Ramos (cell line): ENCODE measurements around the gene SCTR.
"Not testable (repeated sequence)": the region's sequence is repeated elsewhere in the genome, so short reads cannot be mapped to it uniquely, and the experiment has no call there.

Source experiments
- in situ Hi-C: fragments of 300-500 bp; cut with MboI; formaldehyde crosslinking; loops from one replicate; pipeline ENCODE4 v1.14.3; 2022; ENCODE audit warnings: low sequenced_read_pairs; ENCODE audit not compliant: unreplicated experiment

SCTR gene

GRCh38 chr2:119421741-119422140 lies 102.5 kb downstream of the SCTR start:
- in situ Hi-C loops = no loop called here

DNA sequence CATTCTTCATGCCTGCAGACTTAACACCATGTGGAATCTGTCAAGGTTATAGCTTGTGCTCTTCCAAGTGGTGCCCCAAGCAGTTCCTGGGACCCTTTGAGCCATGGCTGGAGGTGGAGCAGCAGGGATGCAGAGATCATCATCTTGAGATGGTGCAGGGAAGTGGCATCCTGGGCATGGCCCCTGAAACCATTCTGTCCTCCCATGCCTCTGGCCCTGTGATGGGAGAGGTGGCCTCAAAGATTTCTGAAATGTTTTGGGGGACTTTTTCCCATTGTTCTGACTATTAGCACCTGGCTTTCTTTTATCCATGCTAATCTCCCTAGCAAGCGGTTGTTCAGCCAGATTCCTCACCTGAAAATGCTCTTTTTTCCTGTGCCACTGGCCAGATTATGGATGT lies 103.0 kb downstream of the SCTR start:
- in situ Hi-C loops = no loop called here

GRCh38 chr2:119419803-119420508 lies 104.3 kb downstream of the SCTR start:
- in situ Hi-C loops = loop anchor here (5.0 kb wide), 1 partner anchor 47 kb away; no protein-coding TSS in a partner anchor

GRCh38 chr2:119419065-119419464 lies 105.2 kb downstream of the SCTR start:
- in situ Hi-C loops = loop anchor here (5.0 kb wide), 1 partner anchor 48 kb away; no protein-coding TSS in a partner anchor

GRCh38 chr2:119417908-119418307 lies 106.4 kb downstream of the SCTR start:
- in situ Hi-C loops = loop anchor here (5.0 kb wide), 1 partner anchor 49 kb away; no protein-coding TSS in a partner anchor

GRCh38 chr2:119416299-119416923 lies 107.9 kb downstream of the SCTR start:
- in situ Hi-C loops = loop anchor here (5.0 kb wide), 1 partner anchor 51 kb away; no protein-coding TSS in a partner anchor

- in situ Hi-C loops = loop anchor here (5.0 kb wide), 1 partner anchor 52 kb away; no protein-coding TSS in a partner anchor
Observed at GRCh38 chr2:119415630-119416029, 108.7 kb downstream of the SCTR start.

DNA sequence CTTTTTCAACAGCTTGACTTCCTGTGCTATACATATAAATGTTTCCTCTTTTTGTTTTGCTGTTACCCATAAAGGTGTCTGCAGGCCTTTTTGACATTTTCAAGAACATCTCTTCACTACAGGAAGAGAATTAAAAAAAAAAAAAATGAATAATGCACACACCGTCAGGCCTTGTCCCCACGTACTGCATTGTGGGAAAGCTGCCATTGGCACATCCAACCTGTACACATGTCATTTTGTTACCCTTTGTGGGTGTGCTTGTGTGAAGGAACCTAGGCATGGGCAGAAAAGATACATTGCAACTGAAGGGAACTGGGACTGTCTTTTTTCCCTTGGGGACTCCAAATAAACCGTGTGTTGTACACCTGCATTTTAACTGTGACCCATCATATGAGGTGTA lies 109.4 kb downstream of the SCTR start:
- in situ Hi-C loops = loop anchor here (5.0 kb wide), 1 partner anchor 52 kb away; no protein-coding TSS in a partner anchor

DNA sequence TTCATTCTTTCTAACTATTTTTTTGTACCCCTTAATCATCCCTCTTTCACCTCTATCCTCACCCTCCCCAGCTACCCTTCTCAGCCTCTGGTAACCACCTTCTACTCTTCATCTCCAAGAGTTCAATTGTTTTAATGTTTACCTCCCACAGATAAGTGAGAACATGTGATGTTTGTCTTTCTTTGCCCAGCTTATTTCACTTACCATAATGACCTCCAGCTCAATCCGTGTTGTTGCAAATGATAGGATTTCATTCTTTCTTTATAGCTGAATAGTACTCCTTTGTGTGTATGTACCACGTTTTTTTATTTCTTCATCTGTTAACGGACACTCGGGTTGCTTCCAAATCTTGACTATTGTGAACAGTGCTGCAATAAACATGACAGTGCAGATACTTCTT lies 114.8 kb downstream of the SCTR start:
- in situ Hi-C loops = no loop called here

DNA sequence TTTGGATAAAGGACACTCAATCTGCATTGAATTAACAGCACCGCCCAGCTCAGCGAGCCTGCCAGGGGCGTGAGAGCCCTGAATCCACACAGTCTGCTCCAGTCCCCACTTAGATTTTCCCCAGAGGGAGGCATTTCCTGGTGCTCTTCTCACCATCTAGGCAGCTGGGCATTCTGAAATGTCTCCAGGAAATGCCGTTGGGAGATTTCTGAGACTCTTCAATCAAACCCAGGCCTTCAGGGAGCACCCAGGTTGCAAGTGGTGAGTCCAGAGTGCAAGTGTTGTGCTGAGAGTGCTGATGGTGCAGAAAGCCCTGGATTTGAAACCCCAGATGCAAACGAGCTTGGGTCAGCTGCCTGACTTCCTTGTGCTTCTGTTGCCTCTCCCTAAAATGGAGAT lies 116.1 kb downstream of the SCTR start:
- in situ Hi-C loops = no loop called here

DNA sequence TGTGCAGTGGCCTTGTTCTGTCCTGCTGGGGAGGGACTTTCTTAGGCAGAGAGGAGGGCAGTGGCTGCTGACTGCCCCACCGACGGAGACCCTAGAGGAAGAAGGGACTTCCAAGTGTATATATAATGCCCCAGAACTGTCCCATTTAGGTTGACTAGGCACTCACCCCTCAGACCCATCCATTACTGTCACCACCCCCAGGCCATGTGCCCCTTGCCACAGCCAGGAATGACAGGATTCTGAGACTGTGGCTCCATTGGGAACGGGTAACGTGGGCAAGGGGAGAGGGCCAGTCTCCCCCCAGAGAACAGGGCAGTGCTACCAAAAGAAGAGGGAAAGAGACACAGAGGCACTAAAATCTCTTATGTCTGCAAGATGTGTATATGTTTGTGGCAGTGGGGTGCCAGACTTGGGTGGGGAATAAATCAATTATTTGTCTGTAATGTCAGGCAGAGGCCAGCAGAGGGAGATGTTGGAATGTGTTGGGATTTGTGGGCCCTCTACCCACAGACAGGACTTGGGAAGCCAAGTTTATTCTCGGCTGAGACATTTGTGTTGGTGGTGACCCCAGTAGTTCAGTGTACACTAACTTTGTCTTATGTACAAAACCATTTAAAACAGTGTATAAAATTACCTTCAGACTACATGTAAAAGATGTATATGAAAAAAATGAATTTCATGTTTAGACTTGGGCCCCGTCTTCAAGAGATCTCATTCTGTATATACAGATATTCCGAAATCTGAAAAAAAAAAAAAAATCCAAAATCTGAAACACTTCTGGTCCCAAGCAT lies 116.7 kb downstream of the SCTR start:
- in situ Hi-C loops = no loop called here

- in situ Hi-C loops = no loop called here
Observed at GRCh38 chr2:119405151-119405550, 119.1 kb downstream of the SCTR start.

- in situ Hi-C loops = not testable (repeated sequence)
Observed at GRCh38 chr2:119403618-119404017, 120.7 kb downstream of the SCTR start.

DNA sequence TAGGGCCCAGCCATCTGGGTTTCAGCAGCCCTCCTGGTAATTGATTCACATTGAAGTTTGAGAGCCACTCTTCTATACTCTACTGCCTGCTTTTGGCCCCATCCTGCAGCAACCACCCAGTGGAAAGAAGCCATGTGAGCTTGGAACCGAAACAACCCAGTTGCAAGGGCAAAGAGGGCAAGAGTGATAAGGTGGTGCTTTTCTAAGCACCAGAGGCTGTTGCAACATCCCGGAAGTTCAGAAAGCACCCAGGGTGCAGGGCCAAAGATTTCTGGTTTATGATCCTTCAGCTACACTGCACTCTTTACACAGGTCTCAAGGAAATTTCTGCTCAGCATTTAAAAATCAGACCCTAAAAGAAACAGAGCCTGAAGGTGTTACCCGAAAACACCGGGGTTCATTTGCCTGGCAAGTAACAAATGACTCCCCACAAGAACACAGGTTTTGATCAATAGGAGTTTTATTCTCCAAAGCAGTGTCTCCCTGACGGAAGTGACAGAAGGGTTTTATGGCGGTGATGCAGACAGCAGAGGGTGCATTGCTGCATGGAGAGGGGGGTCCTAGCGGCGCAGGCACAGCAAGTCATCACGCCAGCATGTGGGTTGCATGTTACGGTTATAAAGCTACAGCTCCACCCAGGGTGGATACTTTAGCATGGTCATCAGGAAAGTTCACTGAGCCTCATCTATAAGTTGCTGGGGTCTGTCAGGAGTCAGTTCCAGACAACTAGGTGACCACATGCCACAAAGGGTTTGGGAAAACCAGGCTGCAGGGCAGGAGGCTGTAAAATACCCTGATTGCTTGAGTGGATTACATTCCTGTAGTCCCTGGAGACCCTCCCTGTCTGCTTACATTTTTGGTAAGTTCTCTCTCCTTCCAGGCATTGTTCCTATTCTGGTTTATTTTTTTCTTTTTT lies 121.4 kb downstream of the SCTR start:
- in situ Hi-C loops = no loop called here

DNA sequence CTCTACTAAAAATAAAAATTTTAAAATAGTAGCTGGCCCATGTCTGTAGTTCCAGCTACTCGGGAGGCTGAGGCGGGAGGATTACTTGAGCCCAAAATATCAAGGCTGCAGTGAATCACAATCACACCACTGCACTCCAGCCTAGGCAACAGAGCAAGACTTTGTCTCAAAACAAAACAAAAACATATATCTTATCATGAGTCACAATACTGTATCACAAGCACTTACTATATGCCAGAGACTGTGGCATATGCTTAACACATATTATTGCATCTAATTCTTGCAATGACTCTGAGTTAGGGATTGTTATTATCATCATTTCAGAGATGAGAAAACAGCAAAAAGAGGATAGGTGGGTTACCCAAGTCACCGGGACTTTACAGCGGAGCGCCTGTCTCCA lies 122.2 kb downstream of the SCTR start:
- in situ Hi-C loops = no loop called here

DNA sequence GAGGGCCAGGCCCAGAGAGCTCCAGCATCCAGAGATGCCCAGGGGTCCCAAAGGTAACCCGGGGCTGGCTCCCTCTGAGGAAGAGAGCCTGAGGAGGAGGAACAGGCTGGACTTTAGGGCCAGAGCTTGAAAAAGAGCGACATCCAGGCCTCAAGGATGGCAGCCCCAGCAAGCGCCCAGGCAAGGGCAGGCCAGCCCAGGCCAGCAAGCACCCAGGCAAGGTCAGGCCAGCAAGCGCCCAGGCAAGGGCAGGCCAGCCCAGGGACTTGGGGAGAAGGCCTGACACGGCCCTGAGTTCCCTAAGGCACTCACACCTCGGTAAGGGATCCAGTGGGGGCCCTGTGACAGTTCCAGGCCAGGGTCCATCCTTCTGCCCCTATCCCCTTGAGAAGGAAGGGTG lies 127.1 kb downstream of the SCTR start:
- in situ Hi-C loops = no loop called here

DNA sequence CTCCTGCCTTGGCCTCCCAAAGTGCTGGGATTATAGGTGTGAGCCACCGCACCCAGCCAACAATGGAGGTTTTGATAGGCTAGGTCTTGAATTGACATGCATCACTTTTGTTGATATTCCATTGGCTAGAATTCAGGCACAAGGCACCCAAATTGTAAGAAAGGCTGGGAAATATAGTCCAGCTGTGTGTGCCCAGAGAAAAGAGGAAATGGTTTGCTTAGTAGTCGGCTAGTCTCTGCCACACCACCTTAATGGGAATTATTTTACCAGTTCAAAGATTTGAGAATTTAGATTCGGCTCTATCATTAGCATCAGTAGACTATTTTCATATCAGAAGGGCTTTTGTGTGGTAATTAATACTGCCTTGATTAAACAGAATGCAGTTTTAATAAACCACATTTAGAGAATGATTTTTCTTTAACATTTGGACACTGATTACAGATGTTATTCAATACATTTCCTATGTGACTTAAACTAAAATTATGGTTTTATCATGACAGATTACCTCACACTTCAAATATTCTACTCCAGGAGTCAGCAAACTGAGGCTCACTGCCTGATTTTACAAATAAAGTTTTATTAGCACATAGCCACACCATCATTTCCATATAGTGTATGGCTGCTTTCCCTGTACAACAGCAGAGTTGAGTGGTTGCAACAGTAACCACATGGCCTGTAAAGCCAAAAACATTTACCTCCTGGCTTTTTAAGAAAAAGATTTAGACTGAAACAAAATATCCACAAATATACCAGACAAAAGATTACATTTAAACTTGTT lies 130.1 kb downstream of the SCTR start:
- in situ Hi-C loops = no loop called here
